ENCODE data around the gene KIF15.
"Not testable (repeated sequence)": the region's sequence is repeated elsewhere in the genome, so short reads cannot be mapped to it uniquely, and the experiment has no call there.

GRCh38 chr3:44856663-44857062, 95.1 kb downstream of the KIF15 start:
- not testable (repeated sequence) for TF ChIP-seq CTCF, POLR2A (IDR thresholded peaks at IDR 0.05)

Measured in thyroid gland (tissue), 4 donors.